ENCODE measurements around the gene GABRB1. TPM values are rescaled to one million over a fixed set of nuclear protein-coding genes. Genes with fewer than 3 reads are reported as not detected.

GABRB1 gene
- total RNA-seq, 6 experiments from 2014 or later = 0.43 TPM; not detected in 5

- no peaks in the 10 kb centered on the region for H3K9me3 ChIP-seq
- intact Hi-C loops (cut with DNase I) = no loop called here
- no peaks in the 10 kb centered on the region for H3K27me3 ChIP-seq
- no peaks in the 10 kb centered on the region for H3K4me1 ChIP-seq
- H3K27ac ChIP-seq = no peak overlapping the region
- ATAC-seq (no peak), DNase-seq (no peak)
- H3K4me3 ChIP-seq = no peak overlapping the region
- TF ChIP-seq CTCF (IDR thresholded peaks at IDR 0.05) = no peak
- no peak for TF ChIP-seq POLR2A (IDR thresholded peaks at IDR 0.05)
- WGBS (ENCODE audit: insufficient coverage, low coverage, low lambda C conversion rate, missing lambda C conversion rate) = 54% methylated on average over 3 of the region's 3 CpGs
- no peaks in the 10 kb centered on the region for H3K36me3 ChIP-seq
Observed at GRCh38 chr4:47263721-47264120, 232.4 kb downstream of the GABRB1 start.

- H3K27me3 ChIP-seq = no peaks in the 10 kb centered on the region
- DNase-seq = no peak
- no peak overlapping the region for H3K4me3 ChIP-seq
- TF ChIP-seq POLR2A (IDR thresholded peaks at IDR 0.05) (no peak), CTCF (IDR thresholded peaks at IDR 0.05) (no peak)
- WGBS (ENCODE audit: insufficient coverage, low coverage, low lambda C conversion rate, missing lambda C conversion rate) = 22% methylated on average over 2 of the region's 2 CpGs
- H3K27ac ChIP-seq = no peak overlapping the region
- no peaks in the 10 kb centered on the region for H3K36me3 ChIP-seq
- intact Hi-C loops (cut with DNase I) = no loop called here
- H3K9me3 ChIP-seq = no peaks in the 10 kb centered on the region
- H3K4me1 ChIP-seq = no peaks in the 10 kb centered on the region
- no peak for ATAC-seq
Observed at GRCh38 chr4:47270201-47270888, 239.0 kb downstream of the GABRB1 start.

- intact Hi-C loops (cut with DNase I) = no loop called here
- Histone ChIP-seq H3K4me3 (no peak overlapping the region), H3K9me3 (no peaks in the 10 kb centered on the region), H3K36me3 (no peaks in the 10 kb centered on the region), H3K4me1 (no peaks in the 10 kb centered on the region), H3K27ac (no peak overlapping the region), H3K27me3 (no peaks in the 10 kb centered on the region)
- no peak for DNase-seq
- TF ChIP-seq CTCF (IDR thresholded peaks at IDR 0.05) (no peak), POLR2A (IDR thresholded peaks at IDR 0.05) (no peak)
- 50% methylated on average over 1 of the region's 1 CpG for WGBS (ENCODE audit: insufficient coverage, low coverage, low lambda C conversion rate, missing lambda C conversion rate)
- ATAC-seq = no peak
Observed at GRCh38 chr4:47271291-47271690, 239.9 kb downstream of the GABRB1 start.

GRCh38 chr4:47274901-47275300, 243.5 kb downstream of the GABRB1 start:
- Histone ChIP-seq H3K27me3 (no peaks in the 10 kb centered on the region), H3K9me3 (no peaks in the 10 kb centered on the region), H3K27ac (no peak overlapping the region), H3K36me3 (no peaks in the 10 kb centered on the region), H3K4me1 (no peaks in the 10 kb centered on the region), H3K4me3 (no peak overlapping the region)
- no peak for ATAC-seq
- TF ChIP-seq POLR2A (IDR thresholded peaks at IDR 0.05) (no peak), CTCF (IDR thresholded peaks at IDR 0.05) (no peak)
- DNase-seq = no peak
- intact Hi-C loops (cut with DNase I) = no loop called here
- 4% methylated on average over 2 of the region's 2 CpGs for WGBS (ENCODE audit: insufficient coverage, low coverage, low lambda C conversion rate, missing lambda C conversion rate)

Data from right lobe of liver (tissue), 6 donors.